HCT116 (cell line): ENCODE measurements around the gene SIRPA. TPM values are rescaled to one million over a fixed set of nuclear protein-coding genes. Genes with fewer than 3 reads are reported as not detected.

Source experiments
- ATAC-seq: fragments of 200-7000 bp; cut with Tn5 transposase; 2 replicates; pipeline ENCODE4 v1.9.1; 2020; ENCODE audit warnings: mild to moderate bottlenecking, moderate library complexity
- BruUV-seq: library from RNA; stranded (reverse); fragments of 400-500 nt; replicated peaks from 2 replicates; lab custom pipeline; 2021; lab: Mats Ljungman, UMichigan
- CTCF ChIA-PET: fragments of 300-600 bp; sonication (Branson Sonifier 250); formaldehyde crosslinking; loops from one replicate; lab custom pipeline; 2021; ENCODE audit warnings: antibody characterized with exemption; lab: Charles Lee
- POLR2A ChIA-PET: fragments of 300-600, 350-600 bp; sonication (Branson Sonifier 250); formaldehyde crosslinking; loops from one replicate; lab custom pipeline; 2021; ENCODE audit warnings: antibody characterized with exemption; lab: Charles Lee
- RAD21 ChIA-PET, 2 experiments: fragments of 300-600 bp; sonication (Branson Sonifier 250); formaldehyde crosslinking; loops; one replicate each; lab custom pipeline; 2023; ENCODE audit warnings: low total read pairs in 2 of 2; ENCODE audit not compliant: uncharacterized antibody in 2 of 2, unreplicated experiment in 2 of 2, low non-redundant PET in 1 of 2; lab: Charles Lee
- DNase-seq: peaks from one replicate; pipeline ENCODE4 v3.0.0-alpha.2; 2010; ENCODE audit warnings: low read depth, low spot score
- H2AFZ ChIP-seq: fragments of 200-600 bp; shearing (Covaris generic), sonication (generic); 2 replicates; pipeline ENCODE4 v1.6.1; 2017; ENCODE audit warnings: low read depth, mixed run types, mixed read lengths, antibody characterized with exemption, low read length; ENCODE audit not compliant: poor library complexity, severe bottlenecking
- H3K27ac ChIP-seq: 2 replicates; pipeline ENCODE4 v1.5.1; 2012; ENCODE audit warnings: low read depth, low read length
- H3K27me3 ChIP-seq: fragments of 200-600 bp; sonication (generic); 2 replicates; pipeline ENCODE4 v1.6.1; 2016; ENCODE audit warnings: mixed run types, low read length, mixed read lengths; ENCODE audit not compliant: insufficient read depth
- H3K36me3 ChIP-seq, 2 experiments: fragments of 200-500 bp in 1 of 2; fragments of 200-600 bp in 1 of 2; sonication (Bioruptor generic) in 1 of 2; sonication (generic) in 1 of 2; 2 replicates each; pipeline versions ENCODE4 v1.5.1 to v1.6.1; 2014 to 2016; ENCODE audit warnings: low read length in 2 of 2, inconsistent platforms in 1 of 2, mixed read lengths in 1 of 2, mixed run types in 1 of 2; ENCODE audit not compliant: insufficient read depth in 2 of 2, control insufficient read depth in 1 of 2
- H3K4me1 ChIP-seq, 2 experiments: fragments of 200-600 bp in 1 of 2; sonication (generic) in 1 of 2; 2 replicates each; pipeline versions ENCODE4 v1.5.1 to v1.6.1; 2012 to 2017; ENCODE audit warnings: low read length in 2 of 2, inconsistent platforms in 1 of 2, mild to moderate bottlenecking in 1 of 2, mixed read lengths in 1 of 2, mixed run types in 1 of 2, moderate library complexity in 1 of 2; ENCODE audit not compliant: insufficient read depth in 2 of 2, control insufficient read depth in 1 of 2
- H3K4me2 ChIP-seq: fragments of 200-600 bp; sonication (generic); 2 replicates; pipeline ENCODE4 v1.6.1; 2017; ENCODE audit warnings: mixed run types, low read length, mixed read lengths
- H3K4me3 ChIP-seq, 2 experiments: fragments of 200-600 bp in 1 of 2; sonication (generic) in 1 of 2; replicated peaks in 1 of 2; 2 replicates each; pipeline ENCODE4 v1.5.1; 2011 to 2016; ENCODE audit warnings: low read length in 2 of 2, control low read depth in 1 of 2, low read depth in 1 of 2, mild to moderate bottlenecking in 1 of 2, mixed read lengths in 1 of 2, mixed run types in 1 of 2
- H3K79me2 ChIP-seq: fragments of 200-600 bp; sonication (generic); 2 replicates; pipeline ENCODE4 v1.6.1; 2017; ENCODE audit warnings: mild to moderate bottlenecking, mixed run types, low read length, moderate library complexity, mixed read lengths; ENCODE audit not compliant: insufficient read depth
- H3K9ac ChIP-seq: fragments of 200-600 bp; sonication (generic); 2 replicates; pipeline ENCODE4 v1.6.1; 2016; ENCODE audit warnings: low read length, mixed read lengths
- H3K9me2 ChIP-seq: fragments of 200-600 bp; sonication (generic), shearing (Covaris generic); 2 replicates; pipeline ENCODE4 v1.6.1; 2017; ENCODE audit warnings: mixed run types, mild to moderate bottlenecking, moderate library complexity; ENCODE audit not compliant: insufficient read depth
- H3K9me3 ChIP-seq, 2 experiments: fragments of 200-500 bp in 1 of 2; fragments of 200-600 bp in 1 of 2; sonication (Bioruptor generic) in 1 of 2; sonication (generic) in 1 of 2; 2 replicates each; pipeline ENCODE4 v1.6.1; 2014 to 2017; ENCODE audit warnings: low read length in 2 of 2, mixed read lengths in 2 of 2, inconsistent platforms in 1 of 2, low read depth in 1 of 2, mild to moderate bottlenecking in 1 of 2, mixed run types in 1 of 2, moderate library complexity in 1 of 2; ENCODE audit not compliant: control insufficient read depth in 1 of 2, insufficient read depth in 1 of 2
- H4K20me1 ChIP-seq: fragments of 200-600 bp; sonication (generic), shearing (Covaris generic); 2 replicates; pipeline ENCODE4 v1.6.1; 2017; ENCODE audit warnings: mixed run types, mild to moderate bottlenecking, moderate library complexity; ENCODE audit not compliant: insufficient read depth
- CEBPB ChIP-seq: IDR thresholded peaks from 2 replicates; pipeline ENCODE4 v1.6.1; 2012; ENCODE audit warnings: low read depth
- EGR1 ChIP-seq: IDR thresholded peaks from 2 replicates; pipeline ENCODE4 v1.6.1; 2012; ENCODE audit warnings: low read depth
- EZH2phosphoT487 ChIP-seq: fragments of 200-600 bp; IDR thresholded peaks from 2 replicates; pipeline ENCODE4 v1.6.1; 2018; ENCODE audit warnings: antibody characterized with exemption, borderline replicate concordance
- FOSL1 ChIP-seq: IDR thresholded peaks from 2 replicates; pipeline ENCODE4 v1.6.1; 2012; ENCODE audit warnings: low read depth
- POLR2A ChIP-seq: IDR thresholded peaks from 2 replicates; pipeline ENCODE4 v1.7.0; 2011; ENCODE audit warnings: borderline replicate concordance; ENCODE audit not compliant: insufficient read depth, insufficient read length; ENCODE audit errors: extremely low read depth
- POLR2AphosphoS5 ChIP-seq: IDR thresholded peaks from 2 replicates; pipeline ENCODE4 v1.6.1; 2011; ENCODE audit warnings: mild to moderate bottlenecking, low read depth, low read length, moderate library complexity
- SP1 ChIP-seq: IDR thresholded peaks from 2 replicates; pipeline ENCODE4 v1.6.1; 2012; ENCODE audit warnings: low read depth
- ZFX ChIP-seq: fragments of 450-650 bp; IDR thresholded peaks from 2 replicates; pipeline ENCODE4 v1.6.1; 2017
- intact Hi-C: fragments of 100-400 bp; cut with micrococcal nuclease; formaldehyde crosslinking; loops from 2 replicates; pipeline ENCODE4 v1.10.0; 2022
- total RNA-seq: library from RNA; stranded (reverse); gene quantifications from one replicate; pipeline ENCODE4 v1.2.1, GENCODE V29; 2021; ENCODE audit not compliant: unreplicated experiment
- TF ChIP-seq, protein P1 (sequence below): IDR thresholded peaks from 2 replicates; pipeline ENCODE4 v1.6.1; 2011; ENCODE audit warnings: mild to moderate bottlenecking, low read length, moderate library complexity; ENCODE audit not compliant: insufficient replicate concordance; ENCODE audit errors: extremely low read depth

Gene SIRPA
- total RNA-seq, 1 experiment from 2014 or later, result 15.3 TPM

DNA sequence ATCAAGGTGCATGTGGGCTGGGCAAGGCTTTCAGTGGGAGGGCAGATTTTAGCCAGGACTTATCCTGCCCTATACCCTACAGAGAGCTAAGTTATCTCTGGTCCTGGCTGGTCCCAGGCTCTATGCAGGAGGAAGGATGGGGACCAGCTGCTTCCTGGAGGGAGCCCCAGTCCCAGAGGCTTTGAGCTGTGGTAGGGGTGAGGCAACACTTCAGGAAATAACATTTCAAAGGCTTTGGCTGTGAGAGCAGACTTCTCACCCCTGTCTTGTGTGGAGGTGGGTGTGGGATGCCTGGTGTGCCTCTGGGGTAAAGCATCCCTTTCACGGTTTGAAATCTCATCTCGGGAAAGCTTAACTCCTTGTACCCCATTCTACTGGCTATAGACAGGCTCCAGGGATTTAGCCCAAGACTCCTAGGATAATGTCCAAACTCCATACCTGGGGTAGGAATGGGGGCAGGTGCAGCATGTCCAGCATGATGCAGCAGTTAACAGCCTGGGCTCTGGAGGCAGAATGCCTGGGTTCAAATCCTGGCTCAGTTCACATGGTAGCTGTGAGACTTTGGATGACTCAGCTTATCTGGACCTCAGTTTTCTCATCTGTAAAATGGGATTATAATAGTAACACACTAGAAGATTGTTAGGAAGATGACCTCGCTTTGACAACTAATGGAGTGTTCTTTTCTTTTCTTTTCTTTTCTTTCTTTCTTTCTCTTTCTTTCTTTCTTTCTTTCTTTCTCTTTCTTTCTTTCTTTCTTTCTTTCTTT lies 27.5 kb upstream of the SIRPA start (continued):
- TF ChIP-seq SP1 (no peak), EZH2phosphoT487 (no peak), CEBPB (no peak), ZFX (no peak), EGR1 (no peak), POLR2AphosphoS5 (no peak)

- TF ChIP-seq POLR2A (no peak), FOSL1 (no peak)
- TF ChIP-seq, protein P1, sequence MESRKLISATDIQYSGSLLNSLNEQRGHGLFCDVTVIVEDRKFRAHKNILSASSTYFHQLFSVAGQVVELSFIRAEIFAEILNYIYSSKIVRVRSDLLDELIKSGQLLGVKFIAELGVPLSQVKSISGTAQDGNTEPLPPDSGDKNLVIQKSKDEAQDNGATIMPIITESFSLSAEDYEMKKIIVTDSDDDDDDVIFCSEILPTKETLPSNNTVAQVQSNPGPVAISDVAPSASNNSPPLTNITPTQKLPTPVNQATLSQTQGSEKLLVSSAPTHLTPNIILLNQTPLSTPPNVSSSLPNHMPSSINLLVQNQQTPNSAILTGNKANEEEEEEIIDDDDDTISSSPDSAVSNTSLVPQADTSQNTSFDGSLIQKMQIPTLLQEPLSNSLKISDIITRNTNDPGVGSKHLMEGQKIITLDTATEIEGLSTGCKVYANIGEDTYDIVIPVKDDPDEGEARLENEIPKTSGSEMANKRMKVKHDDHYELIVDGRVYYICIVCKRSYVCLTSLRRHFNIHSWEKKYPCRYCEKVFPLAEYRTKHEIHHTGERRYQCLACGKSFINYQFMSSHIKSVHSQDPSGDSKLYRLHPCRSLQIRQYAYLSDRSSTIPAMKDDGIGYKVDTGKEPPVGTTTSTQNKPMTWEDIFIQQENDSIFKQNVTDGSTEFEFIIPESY, result no peak
- RAD21 ChIA-PET, result no interaction called here
- no peak overlapping the region for H3K4me3 ChIP-seq
- H3K36me3 ChIP-seq, result no peaks in the 10 kb centered on the region
- no peaks in the 10 kb centered on the region for H3K9me3 ChIP-seq
- CTCF ChIA-PET, result no interaction called here
- peak overlapping the region; percentile 15; the same call in 1 of the 2 replicates for H3K4me2 ChIP-seq
- intact Hi-C loops, result no loop called here
- H3K9me2 ChIP-seq, result no peaks in the 10 kb centered on the region
- POLR2A ChIA-PET, result no interaction called here
- no peaks in the 10 kb centered on the region for H4K20me1 ChIP-seq
- no TSS peak for BruUV-seq
- ATAC-seq (no peak), DNase-seq (no peak)
- H3K27ac ChIP-seq, result no peak overlapping the region
- H3K9ac ChIP-seq, result no peak overlapping the region
- H3K79me2 ChIP-seq, result no peaks in the 10 kb centered on the region
- peaks cover 4 to 20% of the 10 kb centered on the region in 2 experiments; a peak in 3 of 4 replicates for H3K4me1 ChIP-seq
- H2AFZ ChIP-seq, result no peak overlapping the region
- H3K27me3 ChIP-seq, result no peaks in the 10 kb centered on the region
These were observed 26.4 kb upstream of the SIRPA start for GRCh38 chr20:1868856-1869255.
